Osteoblast (primary cell): ENCODE data around the gene PPME1. TPM values are rescaled to one million over a fixed set of nuclear protein-coding genes. Genes with fewer than 3 reads are reported as not detected.
A peak's percentile ranks its signal among the peaks of the same experiment; 100 is the strongest.

ENCODE experiments used
- DNase-seq: peaks from one replicate; pipeline ENCODE4 v3.0.0; 2011; ENCODE audit warnings: low spot score, mixed read lengths; ENCODE audit not compliant: insufficient read length; ENCODE audit errors: missing footprints
- H2AFZ ChIP-seq: 2 replicates; pipeline ENCODE4 v1.6.0; 2011; ENCODE audit warnings: mild to moderate bottlenecking, low read length
- H3K27ac ChIP-seq: 2 replicates; pipeline ENCODE4 v1.5.1; 2011; ENCODE audit warnings: mild to moderate bottlenecking, low read depth, low read length, moderate library complexity
- H3K27me3 ChIP-seq: 2 replicates; pipeline ENCODE4 v1.6.0; 2012; ENCODE audit warnings: mild to moderate bottlenecking, control low read depth, inconsistent platforms, low read length, moderate library complexity; ENCODE audit not compliant: insufficient read depth
- H3K36me3 ChIP-seq: 2 replicates; pipeline ENCODE4 v1.5.1; 2011; ENCODE audit warnings: mild to moderate bottlenecking, low read length, control low read depth, moderate library complexity; ENCODE audit not compliant: insufficient read depth
- H3K4me1 ChIP-seq: 2 replicates; pipeline ENCODE4 v1.5.1; 2011; ENCODE audit warnings: mild to moderate bottlenecking, low read length, control low read depth, moderate library complexity; ENCODE audit not compliant: insufficient read depth
- H3K4me2 ChIP-seq: 2 replicates; pipeline ENCODE4 v1.6.0; 2011; ENCODE audit warnings: mild to moderate bottlenecking, low read length; ENCODE audit not compliant: insufficient read depth
- H3K4me3 ChIP-seq: fragments of 200-600 bp; sonication (generic); 3 replicates; pipeline ENCODE4 v1.5.1; 2012; ENCODE audit warnings: mild to moderate bottlenecking, low read length, inconsistent platforms; ENCODE audit not compliant: insufficient read depth
- H3K79me2 ChIP-seq: 2 replicates; pipeline ENCODE4 v1.6.0; 2012; ENCODE audit warnings: mild to moderate bottlenecking, low read length, control low read depth, inconsistent platforms; ENCODE audit not compliant: insufficient read depth
- H3K9me3 ChIP-seq: 2 replicates; pipeline ENCODE4 v1.5.1; 2011; ENCODE audit warnings: low read depth, low read length, control low read depth
- H4K20me1 ChIP-seq: 2 replicates; pipeline ENCODE4 v1.6.0; 2012; ENCODE audit warnings: mild to moderate bottlenecking, low read length, control low read depth; ENCODE audit not compliant: insufficient read depth
- CTCF ChIP-seq: IDR thresholded peaks from 2 replicates; pipeline ENCODE4 v1.5.1; 2011; ENCODE audit warnings: mild to moderate bottlenecking, low read depth, low read length, moderate library complexity; ENCODE audit errors: extremely low read depth
- total RNA-seq: library from RNA; depleted of rRNA; stranded (reverse); fragments of >200 nt; gene quantifications from 2 replicates; pipeline ENCODE4 v1.2.3, GENCODE V29; 2012

Gene PPME1
- total RNA-seq, 1 donor = 18.5 TPM

GRCh38 chr11:74171630-74171968 is 510 bp downstream of the PPME1 start:
- Histone ChIP-seq H3K4me2 (peak overlapping the region; percentile 97), H3K4me3 (peak overlapping the region; percentile 88), H3K79me2 (peaks cover 66% of the 10 kb centered on the region), H3K27ac (peak overlapping the region; percentile 84), H3K4me1 (peaks cover 21% of the 10 kb centered on the region), H3K36me3 (peaks cover 12% of the 10 kb centered on the region), H2AFZ (peak overlapping the region; percentile 98), H3K9me3 (no peaks in the 10 kb centered on the region), H3K27me3 (no peaks in the 10 kb centered on the region), H4K20me1 (peaks cover 11% of the 10 kb centered on the region)
- DNase-seq = no peak
- TF ChIP-seq CTCF = no peak

- Histone ChIP-seq H3K79me2 (peaks cover 67% of the 10 kb centered on the region), H2AFZ (peak overlapping the region; percentile 98), H3K27ac (peak overlapping the region; percentile 84), H4K20me1 (peaks cover 11% of the 10 kb centered on the region), H3K36me3 (peaks cover 8% of the 10 kb centered on the region), H3K4me1 (peaks cover 21% of the 10 kb centered on the region), H3K4me3 (peak overlapping the region; percentile 88), H3K9me3 (no peaks in the 10 kb centered on the region), H3K4me2 (peak overlapping the region; percentile 97), H3K27me3 (no peaks in the 10 kb centered on the region)
- TF ChIP-seq CTCF = no peak
- peak; percentile 75 for DNase-seq
Observed at GRCh38 chr11:74171997-74172396, 908 bp downstream of the PPME1 start.

GRCh38 chr11:74175920-74176319 is 4.8 kb downstream of the PPME1 start:
- Histone ChIP-seq H3K27ac (no peak overlapping the region), H3K36me3 (no peaks in the 10 kb centered on the region), H3K4me1 (peaks cover 19% of the 10 kb centered on the region), H4K20me1 (peaks cover 18% of the 10 kb centered on the region), H3K9me3 (no peaks in the 10 kb centered on the region), H2AFZ (no peak overlapping the region), H3K79me2 (peaks cover 75% of the 10 kb centered on the region), H3K4me3 (no peak overlapping the region), H3K4me2 (no peak overlapping the region), H3K27me3 (no peaks in the 10 kb centered on the region)
- DNase-seq = no peak
- no peak for TF ChIP-seq CTCF

GRCh38 chr11:74179234-74180052 is 8.4 kb downstream of the PPME1 start:
- Histone ChIP-seq H3K4me3 (no peak overlapping the region), H4K20me1 (peaks cover 12% of the 10 kb centered on the region), H3K4me1 (peaks cover 12% of the 10 kb centered on the region), H3K27ac (no peak overlapping the region), H3K9me3 (no peaks in the 10 kb centered on the region), H2AFZ (no peak overlapping the region), H3K36me3 (no peaks in the 10 kb centered on the region), H3K27me3 (no peaks in the 10 kb centered on the region), H3K79me2 (peaks cover 72% of the 10 kb centered on the region), H3K4me2 (no peak overlapping the region)
- no peak for TF ChIP-seq CTCF
- DNase-seq = peak; percentile 74
